GM19452 (cell line): ENCODE data around the gene SYTL3.

Source experiments
- ATAC-seq: cut with Tn5 transposase; IDR thresholded peaks from one replicate; pipeline ENCODE4 v1.9.1; 2021; ENCODE audit not compliant: unreplicated experiment

The SYTL3 gene

GRCh38 chr6:158771399-158772152 is 121.7 kb downstream of the SYTL3 start:
- ATAC-seq, result no peak

GRCh38 chr6:158772172-158772571 is 122.3 kb downstream of the SYTL3 start:
- ATAC-seq, result no peak

GRCh38 chr6:158772851-158773371 is 123.1 kb downstream of the SYTL3 start:
- ATAC-seq, result no peak

GRCh38 chr6:158773581-158774449 is 124.0 kb downstream of the SYTL3 start:
- ATAC-seq, result no peak

- ATAC-seq, result no peak
Observed at GRCh38 chr6:158774717-158775449, 125.0 kb downstream of the SYTL3 start.

- ATAC-seq, result no peak
Observed at GRCh38 chr6:158775832-158776231, 126.0 kb downstream of the SYTL3 start.

- ATAC-seq, result no peak
Observed at GRCh38 chr6:158776737-158777136, 126.9 kb downstream of the SYTL3 start.

DNA sequence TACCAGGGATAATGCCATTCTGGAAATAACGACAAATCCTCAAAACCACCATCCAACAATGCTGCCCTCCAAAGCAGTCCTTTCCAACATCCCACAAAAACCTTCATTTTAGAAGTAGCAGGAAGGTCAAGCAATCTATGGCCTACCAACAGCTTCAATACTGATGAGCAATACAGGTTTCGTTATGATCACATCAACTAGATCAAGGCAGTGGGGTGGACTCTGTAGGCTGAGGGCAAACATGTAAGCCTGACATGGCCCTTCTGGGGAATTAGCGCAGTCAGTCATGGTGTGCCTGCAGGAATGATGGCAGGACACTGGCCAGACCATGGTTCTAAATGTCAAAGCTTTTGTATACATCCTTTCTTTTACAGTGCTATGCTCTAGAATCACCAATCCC is 127.7 kb downstream of the SYTL3 start:
- ATAC-seq, result no peak

DNA sequence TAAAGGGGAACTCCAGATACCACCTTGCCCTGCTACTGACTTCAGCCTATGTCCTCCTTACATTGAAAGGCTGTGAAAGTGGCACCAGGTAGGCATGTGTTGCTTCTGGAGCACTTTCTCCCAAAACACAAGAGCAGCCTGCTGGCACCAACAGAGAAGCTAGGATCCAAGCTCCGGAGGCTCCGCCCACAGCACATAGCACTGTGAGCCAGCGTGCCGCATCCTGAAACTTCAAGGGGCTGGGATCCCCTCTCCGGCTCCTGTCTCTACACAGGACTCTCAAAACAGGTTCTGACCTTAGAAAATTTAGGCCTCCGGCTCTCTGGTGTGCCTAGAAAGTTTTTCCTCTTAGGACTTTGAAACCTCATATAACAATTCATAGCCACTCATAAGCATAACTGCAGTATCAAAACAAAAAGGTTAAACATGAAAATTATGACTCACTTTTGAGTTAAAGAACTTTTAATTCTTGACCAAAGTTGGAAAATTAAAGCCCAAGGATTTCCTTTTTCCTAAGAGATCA is 128.2 kb downstream of the SYTL3 start:
- no peak for ATAC-seq

DNA sequence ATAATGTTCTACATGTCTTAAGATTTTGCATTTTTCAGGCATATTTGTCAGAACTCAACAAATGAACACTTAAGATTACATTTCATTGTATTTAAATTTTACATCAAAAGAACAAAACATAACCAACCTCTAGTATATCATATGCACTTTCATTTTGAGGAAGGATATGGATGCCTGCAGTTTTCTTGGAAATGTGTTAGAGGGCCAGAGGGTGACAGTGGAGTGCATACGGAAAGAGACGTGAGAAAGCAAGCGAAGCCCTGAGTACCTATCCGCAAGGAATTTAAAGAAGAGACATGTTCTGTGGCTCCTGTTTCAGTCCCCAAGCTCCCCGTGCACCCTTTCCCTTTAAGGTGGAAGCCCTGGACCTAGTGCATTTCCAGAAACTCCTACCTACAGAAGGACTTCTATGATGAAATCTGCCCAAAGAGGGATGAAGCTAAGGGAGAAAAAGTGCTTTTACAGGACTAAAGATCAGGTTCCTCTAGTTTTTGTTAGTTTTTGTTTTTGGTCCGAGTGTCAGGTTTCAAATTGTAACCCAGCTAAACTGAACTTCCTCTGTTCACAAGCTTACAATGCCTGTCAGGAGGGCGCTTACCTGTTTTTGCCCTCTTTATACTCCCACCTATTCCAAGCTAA is 130.5 kb downstream of the SYTL3 start:
- no peak for ATAC-seq

GRCh38 chr6:158780988-158781691 is 131.3 kb downstream of the SYTL3 start:
- ATAC-seq, result no peak

- no peak for ATAC-seq
Observed at GRCh38 chr6:158781692-158782373, 132.0 kb downstream of the SYTL3 start.

DNA sequence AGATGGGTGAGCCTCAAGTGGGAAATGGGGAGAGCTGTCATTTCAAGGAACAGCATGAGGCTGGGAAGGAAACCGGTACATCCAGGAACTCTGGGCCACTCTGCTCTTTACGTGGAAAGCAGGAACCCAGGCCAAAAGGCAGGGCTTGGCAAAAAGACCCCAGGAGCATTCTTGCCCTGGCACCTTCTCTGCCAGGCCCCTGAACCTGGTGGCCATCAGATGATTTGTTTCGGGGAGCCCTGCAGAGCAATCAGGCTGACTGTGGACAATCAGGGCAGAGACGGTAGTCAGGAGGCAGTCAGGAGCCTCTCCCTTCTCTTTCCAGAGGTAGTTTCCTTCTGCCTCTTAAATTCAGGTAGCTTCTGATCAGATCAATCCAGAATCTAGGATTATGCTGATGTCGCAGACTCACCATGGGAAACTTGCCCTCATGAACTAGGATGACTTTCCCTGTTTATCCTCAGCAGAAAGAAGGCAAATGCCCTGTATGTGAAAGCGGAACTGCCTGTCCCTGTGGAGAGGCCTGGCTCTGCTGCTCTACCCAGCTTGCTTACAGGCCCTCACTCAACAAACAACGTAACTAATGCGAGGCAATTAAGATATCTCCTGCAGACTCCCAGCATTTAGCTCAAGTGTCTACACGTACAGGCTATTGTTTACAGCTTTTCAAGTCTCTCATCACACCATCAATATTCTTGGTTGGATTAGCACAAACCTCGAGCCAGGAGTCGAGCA is 132.7 kb downstream of the SYTL3 start:
- no peak for ATAC-seq

GRCh38 chr6:158783167-158783450 is 133.3 kb downstream of the SYTL3 start:
- no peak for ATAC-seq

- no peak for ATAC-seq
Observed at GRCh38 chr6:158783851-158784250, 134.0 kb downstream of the SYTL3 start.

- ATAC-seq, result no peak
Observed at GRCh38 chr6:158784505-158784904, 134.7 kb downstream of the SYTL3 start.

DNA sequence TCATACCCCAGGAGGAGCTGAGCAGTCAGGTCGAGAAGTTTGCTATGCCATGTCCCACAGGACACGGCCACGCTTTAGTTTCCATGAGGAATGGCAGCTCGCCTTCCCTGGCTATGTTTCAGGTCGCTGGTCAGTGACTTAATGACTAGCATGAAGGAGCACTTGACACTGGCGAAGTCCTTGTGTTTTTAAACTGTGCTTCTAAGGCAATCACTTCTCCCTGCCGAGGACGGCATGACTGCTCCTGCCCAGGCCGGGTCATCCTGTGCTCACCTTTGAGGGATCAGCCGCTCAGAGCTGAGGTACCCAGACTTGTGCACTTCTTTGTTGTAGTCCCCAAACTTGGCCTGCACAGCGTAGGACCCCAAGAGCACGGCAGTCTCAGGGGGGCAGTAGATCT is 135.2 kb downstream of the SYTL3 start:
- ATAC-seq, result no peak

GRCh38 chr6:158786645-158787304 is 136.9 kb downstream of the SYTL3 start:
- ATAC-seq, result no peak
